Measurements from ENCODE around the gene SNX19. TPM values are rescaled to one million over a fixed set of nuclear protein-coding genes. Genes with fewer than 3 reads are reported as not detected.

SNX19 gene
- total RNA-seq, 1 experiment from 2014 or later, result 34.4 TPM

GRCh38 chr11:130947889-130948288 is 31.6 kb upstream of the SNX19 start:
- no peak overlapping the region for H3K4me2 ChIP-seq (ENCODE audit: insufficient read depth, insufficient read length, low read length)

More at GRCh38 chr11:130947889-130948288, 31.6 kb upstream of the SNX19 start:
- no peak overlapping the region for H2BK15ac ChIP-seq (ENCODE audit: low read depth, low read length)
- H3K23ac ChIP-seq (ENCODE audit: insufficient read length, low read depth, low read length), result no peak overlapping the region
- no CpG with 5 or more reads among the region's 6 CpGs for WGBS (ENCODE audit: extremely low coverage, insufficient read length, low lambda C conversion rate)
- H2BK120ac ChIP-seq (ENCODE audit: low read depth, low read length, poor library complexity, severe bottlenecking), result no peak overlapping the region
- H2AFZ ChIP-seq (ENCODE audit: low read length), result no peak overlapping the region
- no peak overlapping the region for H3K56ac ChIP-seq (ENCODE audit: insufficient read length, low read depth, low read length)
- H3K9ac ChIP-seq (ENCODE audit: extremely low read depth, insufficient read length, low read length), result no peak overlapping the region
- no peak overlapping the region for H4K8ac ChIP-seq (replicated peaks; ENCODE audit: insufficient read length, low read depth, low read length)
- no peak overlapping the region for H4K91ac ChIP-seq (ENCODE audit: insufficient read length, low read depth, low read length)
- H3K36me3 Mint-ChIP-seq (ENCODE audit: insufficient read depth in 1 of 3, low read depth in 3 of 3), result no peaks in the 10 kb centered on the region
- H3K27ac Mint-ChIP-seq, result no peak overlapping the region
- H2BK5ac ChIP-seq (ENCODE audit: insufficient read length, low read length), result no peak overlapping the region
- H3K18ac ChIP-seq (ENCODE audit: insufficient read length, low read depth, low read length), result no peak overlapping the region
- H3K23me2 ChIP-seq (ENCODE audit: insufficient read length, low read depth, low read length, poor library complexity, severe bottlenecking), result no peaks in the 10 kb centered on the region
- 0 out of 2 replicates have a peak, but pooled peaks cover 2% of the 10 kb centered on the region for H3K79me2 ChIP-seq (ENCODE audit: insufficient read depth, low read length)
- H3T11ph ChIP-seq (ENCODE audit: low read length), result no peak overlapping the region
- no peaks in the 10 kb centered on the region for H3K9me3 ChIP-seq (ENCODE audit: control insufficient read depth, low read depth, low read length)
- DNase-seq, result no peak
- H3K4me1 ChIP-seq (ENCODE audit: insufficient read depth, low read length), result no peaks in the 10 kb centered on the region
- H3K4ac ChIP-seq (ENCODE audit: low read depth, low read length), result no peak overlapping the region
- H3K9me3 Mint-ChIP-seq, result no peaks in the 10 kb centered on the region
- no peak overlapping the region for H3K4me3 Mint-ChIP-seq
- H3K27ac ChIP-seq (ENCODE audit: insufficient read length, low read depth, low read length), result no peak overlapping the region
- H3K14ac ChIP-seq (ENCODE audit: insufficient read depth, low read length), result no peak overlapping the region
- H3K27me3 ChIP-seq (ENCODE audit: insufficient read depth, low read length), result no peaks in the 10 kb centered on the region
- H3K27me3 Mint-ChIP-seq (ENCODE audit: low read depth), result peaks cover 7% of the 10 kb centered on the region
- H2AK5ac ChIP-seq (ENCODE audit: insufficient read length, low read length), result no peak overlapping the region
- no peak overlapping the region for H2BK20ac ChIP-seq (ENCODE audit: low read depth, low read length, poor library complexity, severe bottlenecking)
- no peaks in the 10 kb centered on the region for H4K20me1 ChIP-seq (ENCODE audit: control insufficient read depth, insufficient read depth, insufficient read length)
- no peak overlapping the region for H4K5ac ChIP-seq (ENCODE audit: insufficient read length, low read depth, low read length)
- H3K4me1 Mint-ChIP-seq, result peaks cover 3% of the 10 kb centered on the region in 2 experiments; a peak in 3 of 4 replicates
- no peak overlapping the region for H2BK12ac ChIP-seq (ENCODE audit: insufficient read length, low read depth, low read length)
- no peak for TF ChIP-seq CTCF (conservative IDR thresholded peaks at IDR 0.05)
- H3K79me1 ChIP-seq (ENCODE audit: insufficient read depth, low read depth, low read length, poor library complexity, severe bottlenecking), result no peaks in the 10 kb centered on the region

Data from H9 (cell line).